Mucosa of descending colon (tissue), 3 donors: ENCODE results near the gene CAPSL. TPM values are rescaled to one million over a fixed set of nuclear protein-coding genes. Genes with fewer than 3 reads are reported as not detected.
A peak's percentile ranks its signal among the peaks of the same experiment; 100 is the strongest.

ENCODE experiments used
- ATAC-seq: fragments of 200-7000 bp; cut with Tn5 transposase; one replicate; pipeline ENCODE4 v1.9.1; 2020; ENCODE audit warnings: mild to moderate bottlenecking, moderate library complexity
- DNase-seq, 3 donors: peaks; one replicate each; pipeline ENCODE4 v3.0.0-alpha.2; 2020
- H3K36me3 ChIP-seq: fragments of 200-600 bp; one replicate; pipeline ENCODE4 v1.8.0; 2021; ENCODE audit warnings: low read depth, mild to moderate bottlenecking
- H3K4me1 ChIP-seq: fragments of 200-600 bp; one replicate; pipeline ENCODE4 v1.8.0; 2021; ENCODE audit warnings: low read depth, mild to moderate bottlenecking
- H3K4me3 ChIP-seq: fragments of 200-600 bp; one replicate; pipeline ENCODE4 v1.8.0; 2021; ENCODE audit warnings: mild to moderate bottlenecking
- H3K9me3 ChIP-seq: fragments of 200-600 bp; one replicate; pipeline ENCODE4 v1.8.0; 2021; ENCODE audit warnings: mild to moderate bottlenecking
- CTCF ChIP-seq: fragments of 200-600 bp; IDR thresholded peaks from one replicate; pipeline ENCODE4 v1.8.0; 2022; ENCODE audit warnings: antibody characterized with exemption, mild to moderate bottlenecking
- intact Hi-C, 2 donors: fragments of 100-400 bp; cut with DNase I in 1 of 2; cut with micrococcal nuclease in 1 of 2; formaldehyde crosslinking; loops; one replicate each; pipeline versions ENCODE4 v1.11.0 to v1.11.1; 2022; cut with DNase I, micrococcal nuclease
- total RNA-seq, 3 donors: library from RNA; stranded (reverse); fragmentation: NEBNext Ultra II Directional in 2 of 3; extraction: Animal tissue kit (Norgen Biotek cat#: 25700) in 2 of 3; gene quantifications; one replicate each; pipeline versions ENCODE4 v1.2.1 to v1.2.4, GENCODE V29; 2021 to 2023
- donor health status: DM: no; HTN: no; CAD: no; lungs with moderate emphysema.
- donor health status: DM: no; HTN: no; CAD: no.
- donor health status: DM: no; HTN: yes; CAD: no.

Gene CAPSL
- total RNA-seq, 3 donors from 2014 or later: not detected

- Histone ChIP-seq H3K4me3 (no peak overlapping the region), H3K4me1 (no peaks in the 10 kb centered on the region), H3K9me3 (no peaks in the 10 kb centered on the region), H3K36me3 (no peaks in the 10 kb centered on the region)
- intact Hi-C loops: no loop called here
- ATAC-seq (no peak), DNase-seq (no peak)
- no peak for TF ChIP-seq CTCF
These were observed 59.3 kb downstream of the CAPSL start for GRCh38 chr5:35879096-35879495.

GRCh38 chr5:35878079-35878478 lies 60.3 kb downstream of the CAPSL start:
- intact Hi-C loops: no loop called here
- ATAC-seq (no peak), DNase-seq (no peak)
- Histone ChIP-seq H3K9me3 (no peaks in the 10 kb centered on the region), H3K4me1 (no peaks in the 10 kb centered on the region), H3K4me3 (no peak overlapping the region), H3K36me3 (no peaks in the 10 kb centered on the region)
- no peak for TF ChIP-seq CTCF

GRCh38 chr5:35877655-35878054 lies 60.8 kb downstream of the CAPSL start:
- H3K9me3 ChIP-seq: no peaks in the 10 kb centered on the region
- intact Hi-C loops: no loop called here
- ATAC-seq: no peak
- no peaks in the 10 kb centered on the region for H3K36me3 ChIP-seq
- H3K4me3 ChIP-seq: no peak overlapping the region
- DNase-seq: no peak
- no peaks in the 10 kb centered on the region for H3K4me1 ChIP-seq
- TF ChIP-seq CTCF: no peak

- no peak overlapping the region for H3K4me3 ChIP-seq
- intact Hi-C loops: no loop called here
- no peaks in the 10 kb centered on the region for H3K9me3 ChIP-seq
- no peak for DNase-seq
- no peaks in the 10 kb centered on the region for H3K36me3 ChIP-seq
- ATAC-seq: peak; percentile 89
- TF ChIP-seq CTCF: no peak
- H3K4me1 ChIP-seq: no peaks in the 10 kb centered on the region
These were observed 61.5 kb downstream of the CAPSL start for GRCh38 chr5:35876922-35877321.

GRCh38 chr5:35876454-35876853 lies 62.0 kb downstream of the CAPSL start:
- DNase-seq: no peak
- no peak for ATAC-seq
- Histone ChIP-seq H3K4me1 (no peaks in the 10 kb centered on the region), H3K36me3 (no peaks in the 10 kb centered on the region), H3K4me3 (no peak overlapping the region), H3K9me3 (no peaks in the 10 kb centered on the region)
- intact Hi-C loops: no loop called here
- TF ChIP-seq CTCF: no peak

- no peak overlapping the region for H3K4me3 ChIP-seq
- H3K36me3 ChIP-seq: no peaks in the 10 kb centered on the region
- DNase-seq: no peak
- no peak for ATAC-seq
- H3K9me3 ChIP-seq: no peaks in the 10 kb centered on the region
- H3K4me1 ChIP-seq: no peaks in the 10 kb centered on the region
- intact Hi-C loops: no loop called here
- TF ChIP-seq CTCF: no peak
These were observed 67.8 kb downstream of the CAPSL start for GRCh38 chr5:35870605-35871004.
